GM20431 (cell line): ENCODE measurements around the gene LTBR.

ENCODE experiments used
- in situ Hi-C: fragments of 300-500 bp; cut with MseI, MboI; formaldehyde crosslinking; loops from one replicate; pipeline ENCODE4 v1.15.0; 2020; ENCODE audit warnings: low sequenced_read_pairs; ENCODE audit not compliant: unreplicated experiment

LTBR gene

DNA sequence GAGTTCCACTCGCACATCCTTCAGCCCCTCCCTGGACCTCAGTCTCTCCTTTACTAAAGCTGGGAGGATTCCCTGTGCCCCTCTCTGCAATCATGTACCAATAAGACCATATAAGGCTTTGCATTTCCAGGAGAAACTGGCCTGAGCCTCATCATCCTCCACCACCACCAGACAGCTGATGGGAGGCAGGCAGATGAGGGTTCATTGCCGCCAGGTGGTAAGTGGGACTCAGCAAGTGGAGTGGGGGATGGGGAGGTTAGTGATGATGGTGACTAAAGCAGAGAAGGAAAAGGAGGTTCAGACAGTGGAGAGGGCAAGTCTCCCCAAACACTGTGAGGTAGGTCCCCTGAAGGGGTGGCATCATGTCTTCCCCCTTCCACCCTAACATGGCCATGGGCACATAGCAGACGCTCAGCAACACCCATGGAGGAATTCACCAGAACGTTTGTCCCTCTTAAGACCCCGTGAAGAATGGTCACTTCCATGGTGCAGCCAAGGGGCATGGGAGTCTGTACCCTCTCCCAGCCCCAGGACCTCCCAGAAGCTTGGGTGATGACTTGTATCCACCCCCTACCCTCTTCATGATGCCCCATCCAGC is 37.6 kb upstream of the LTBR start:
- in situ Hi-C loops, result no loop called here

DNA sequence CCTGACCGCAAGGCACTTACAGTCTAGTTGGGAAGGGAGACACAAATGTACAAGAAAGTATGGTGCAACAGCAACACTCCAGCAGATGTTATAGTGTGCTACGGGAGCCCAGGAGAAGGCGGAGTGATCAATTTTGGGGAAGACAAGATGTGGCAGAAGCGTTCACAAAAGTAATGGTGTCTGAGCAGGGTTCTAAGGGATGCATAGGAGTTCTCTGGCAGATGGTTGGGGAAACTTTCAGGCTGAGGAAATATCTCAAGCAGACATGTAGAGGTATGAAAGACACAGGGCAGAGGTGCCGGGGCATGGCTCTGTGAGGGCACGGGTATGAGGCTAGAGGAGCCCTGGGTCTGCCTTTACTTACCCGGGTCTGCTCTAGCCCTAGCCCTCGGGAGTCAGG is 37.0 kb upstream of the LTBR start:
- in situ Hi-C loops, result no loop called here

DNA sequence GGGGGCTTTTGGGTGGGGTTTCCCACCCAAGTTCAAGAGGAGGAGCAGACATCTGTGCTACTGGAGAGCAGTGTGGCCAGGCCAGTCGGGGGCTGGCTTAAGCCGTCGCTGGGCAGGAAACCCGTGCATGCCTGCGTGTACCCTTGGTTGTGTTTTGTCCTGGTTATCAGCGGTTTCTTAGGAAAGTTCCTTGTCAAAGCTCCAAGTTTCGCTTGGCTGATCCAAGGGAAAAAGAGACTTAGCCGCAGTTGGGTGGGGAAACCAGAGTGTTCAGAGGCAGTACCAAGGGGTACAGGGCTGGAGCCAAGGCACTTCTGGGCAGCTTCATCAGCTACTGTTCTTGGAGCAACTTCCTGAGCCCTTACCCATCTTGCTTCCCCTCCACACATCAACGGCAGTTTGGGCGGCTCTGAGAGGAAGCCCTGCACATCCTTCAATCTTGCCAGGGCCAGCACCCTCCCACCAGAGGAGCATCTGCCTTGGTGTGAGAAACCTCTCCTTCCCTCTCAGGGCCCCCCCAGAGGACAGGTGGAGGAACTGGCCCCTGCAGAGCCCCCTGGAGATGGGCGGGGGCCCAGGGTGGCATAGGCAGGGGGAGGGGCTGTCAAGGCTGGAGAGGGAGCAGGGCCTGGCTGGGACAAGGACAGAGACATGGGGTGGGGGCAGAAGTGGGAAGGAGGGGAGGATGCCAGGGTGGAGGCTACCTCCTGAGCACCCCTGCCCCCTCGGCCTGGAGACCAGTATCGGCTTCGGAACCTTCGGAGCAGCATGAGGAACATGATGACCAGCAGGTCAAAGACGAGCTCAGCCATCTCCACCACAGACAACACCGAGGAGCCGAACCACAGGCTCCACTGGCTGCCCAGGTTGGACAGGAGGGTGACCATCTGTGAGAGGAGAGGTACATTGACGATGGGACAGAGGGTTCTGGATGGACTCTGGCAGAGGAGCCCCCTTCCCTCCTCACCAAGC is 36.3 kb upstream of the LTBR start:
- in situ Hi-C loops, result no loop called here

DNA sequence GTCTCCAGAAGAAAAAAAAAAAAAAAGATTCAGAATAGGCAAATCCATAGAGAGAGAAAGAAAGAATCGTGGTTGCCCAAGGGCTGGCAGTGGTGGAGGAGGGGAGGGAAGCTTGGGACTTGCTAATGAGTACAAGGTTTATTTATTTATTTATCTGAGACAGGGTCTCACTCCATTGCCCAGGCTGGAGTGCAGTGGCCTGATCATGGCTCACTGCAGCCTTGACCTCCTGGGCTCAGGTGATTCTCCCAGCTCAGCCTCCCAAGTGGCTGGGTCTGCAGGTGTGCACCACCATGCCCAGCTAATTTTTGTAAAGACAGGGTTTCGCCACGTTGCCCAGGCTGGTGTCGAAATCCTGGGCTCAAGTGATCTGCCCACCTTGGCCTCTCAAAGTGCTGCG is 32.3 kb upstream of the LTBR start:
- in situ Hi-C loops, result no loop called here

DNA sequence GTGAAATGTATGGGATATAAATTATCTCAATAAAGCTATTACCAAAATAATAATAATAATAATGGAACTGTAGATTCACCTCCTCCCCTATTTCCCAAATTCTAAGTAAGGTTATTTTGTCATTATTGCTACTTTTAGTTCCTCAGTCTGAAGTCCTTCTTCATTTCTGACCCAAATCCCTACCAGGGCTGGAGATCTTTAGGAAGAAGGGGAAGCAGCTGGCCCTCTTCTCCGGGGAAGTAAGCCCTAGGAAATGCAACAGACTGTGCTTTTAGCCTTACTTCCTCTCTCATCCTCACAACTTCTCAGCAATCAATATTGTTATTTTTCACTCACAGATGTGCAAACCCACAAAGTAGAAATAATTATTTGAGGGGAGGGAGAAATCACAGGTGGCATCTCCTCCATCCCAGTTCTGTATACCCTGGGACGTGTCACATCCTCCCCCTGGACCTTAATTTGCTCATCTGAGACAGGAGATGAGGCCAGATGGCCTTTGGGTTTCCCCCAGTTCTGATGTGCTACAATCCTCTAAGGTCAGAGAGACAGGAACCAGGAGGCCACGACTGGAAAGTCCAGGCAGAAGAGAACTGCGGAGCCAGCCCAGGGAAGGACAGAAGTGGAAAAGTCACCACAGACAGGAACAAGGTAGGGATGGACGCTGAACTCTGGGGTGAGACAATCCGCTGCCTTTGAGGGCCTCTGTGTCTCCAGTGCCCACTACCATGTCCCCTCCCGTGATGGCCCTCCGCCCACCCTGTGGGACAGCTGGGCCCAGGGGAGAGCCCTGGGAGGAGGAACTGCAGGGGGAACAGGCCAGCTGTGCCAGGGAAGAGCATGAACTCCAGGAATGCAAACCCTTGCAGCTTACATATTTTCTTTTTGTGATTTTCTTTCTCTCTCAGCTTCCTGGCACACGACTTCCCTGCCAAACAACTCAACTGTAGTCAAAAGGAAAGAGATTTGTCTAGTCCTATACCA is 31.5 kb upstream of the LTBR start:
- in situ Hi-C loops, result no loop called here

DNA sequence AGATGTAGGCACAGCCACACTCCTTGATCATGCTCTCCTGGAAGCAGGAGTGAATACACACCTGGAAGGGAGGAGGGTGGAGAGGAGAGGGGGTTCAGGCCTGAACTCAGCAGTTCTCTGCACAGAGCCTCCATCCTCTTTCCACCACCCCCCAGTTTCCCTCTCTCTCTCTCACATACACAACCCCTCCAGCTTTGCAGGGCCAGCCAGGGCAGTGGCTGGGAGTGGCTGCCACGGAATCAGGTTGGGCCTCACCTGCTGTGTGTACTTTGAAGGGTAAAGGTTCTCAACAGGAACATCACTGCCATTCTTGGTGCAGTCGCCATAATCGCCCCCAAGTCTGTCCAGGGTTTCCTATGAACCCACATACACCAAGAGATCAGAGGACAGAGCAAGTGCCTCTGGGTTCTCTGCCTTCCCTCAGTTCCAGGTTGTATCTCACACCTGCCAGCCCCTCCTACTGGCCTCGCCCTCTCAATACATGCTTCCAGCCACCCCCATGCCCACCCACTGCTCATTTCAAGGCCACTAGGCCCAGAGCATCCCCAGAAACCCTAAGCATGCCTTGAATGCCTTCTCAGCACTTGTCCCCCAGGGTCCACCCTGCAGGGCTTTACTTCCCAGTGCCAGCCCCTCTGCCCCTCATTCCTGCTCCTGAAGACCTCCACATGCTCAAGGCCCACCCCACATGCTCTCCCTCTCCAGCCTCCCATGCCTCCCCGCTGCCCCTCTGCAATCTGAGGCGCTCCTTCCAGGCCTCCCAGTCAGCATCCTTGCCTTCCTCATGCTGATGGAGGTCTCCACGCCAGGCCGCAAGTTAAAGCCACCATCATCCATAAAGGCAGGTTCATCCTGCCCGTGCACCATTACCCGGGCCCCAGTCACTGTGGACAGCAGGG is 29.2 kb upstream of the LTBR start:
- in situ Hi-C loops, result no loop called here

DNA sequence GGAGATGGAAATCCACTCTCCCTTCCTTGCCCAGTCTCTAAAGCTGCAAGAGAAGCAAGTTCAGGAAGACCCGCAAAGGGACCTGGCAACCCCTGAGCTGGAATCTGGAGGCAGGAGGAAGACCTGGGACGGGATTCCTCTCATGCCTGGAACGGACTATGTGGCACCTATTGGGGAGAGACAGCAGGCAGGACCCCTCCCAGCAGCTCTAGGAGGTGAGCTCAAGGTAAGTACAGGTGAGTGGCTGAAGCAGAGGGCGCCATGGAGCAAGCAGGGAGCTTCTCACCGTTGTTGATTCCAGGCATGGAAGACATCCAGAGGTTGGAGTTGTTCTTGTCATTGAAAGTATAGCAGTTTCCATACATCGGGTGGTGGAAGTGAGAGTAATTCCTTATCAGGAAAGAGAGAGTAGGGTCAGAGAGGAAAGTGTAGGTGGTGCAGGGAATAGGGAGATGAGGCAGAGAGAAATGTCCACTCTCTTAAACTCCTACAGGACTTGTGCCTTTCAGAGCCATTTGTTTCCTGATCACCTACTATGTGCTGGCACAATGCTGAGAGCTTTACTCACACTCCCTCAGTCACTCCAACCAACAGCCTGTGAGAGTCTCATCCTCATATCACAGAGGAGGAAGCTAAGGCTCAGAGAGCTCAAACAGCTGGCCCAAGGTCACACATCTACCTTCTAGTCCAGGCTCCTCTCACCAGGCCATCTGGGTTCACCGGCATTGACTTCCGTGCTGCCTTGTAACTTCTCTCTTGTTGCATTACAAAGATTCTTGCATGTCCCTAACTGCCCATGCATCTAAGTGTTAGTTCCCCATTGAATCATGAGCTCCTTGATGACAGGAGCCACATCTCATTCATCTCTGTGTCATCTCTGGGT is 28.2 kb upstream of the LTBR start:
- in situ Hi-C loops, result no loop called here

DNA sequence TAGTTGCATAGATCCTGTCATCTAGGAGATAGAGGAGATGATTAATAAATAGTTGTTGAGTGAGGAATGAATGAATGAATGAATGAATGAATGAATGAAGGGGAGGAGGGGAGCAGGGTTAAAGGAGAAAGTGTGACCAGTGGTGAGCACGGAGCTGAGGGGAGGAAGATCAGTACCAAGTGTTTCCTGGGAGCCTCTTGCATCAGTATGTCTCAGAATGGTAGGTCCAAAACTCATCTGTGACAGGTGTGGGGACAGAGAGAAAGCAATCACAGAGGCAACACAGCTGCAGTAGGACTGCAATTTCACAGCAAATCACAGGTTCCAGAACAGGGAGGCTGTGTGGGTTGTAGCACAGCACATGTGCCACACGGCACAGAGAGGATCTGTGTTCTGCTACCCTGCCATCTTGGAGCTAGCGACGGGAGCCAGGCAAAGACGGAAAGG is 27.6 kb upstream of the LTBR start:
- in situ Hi-C loops, result no loop called here

DNA sequence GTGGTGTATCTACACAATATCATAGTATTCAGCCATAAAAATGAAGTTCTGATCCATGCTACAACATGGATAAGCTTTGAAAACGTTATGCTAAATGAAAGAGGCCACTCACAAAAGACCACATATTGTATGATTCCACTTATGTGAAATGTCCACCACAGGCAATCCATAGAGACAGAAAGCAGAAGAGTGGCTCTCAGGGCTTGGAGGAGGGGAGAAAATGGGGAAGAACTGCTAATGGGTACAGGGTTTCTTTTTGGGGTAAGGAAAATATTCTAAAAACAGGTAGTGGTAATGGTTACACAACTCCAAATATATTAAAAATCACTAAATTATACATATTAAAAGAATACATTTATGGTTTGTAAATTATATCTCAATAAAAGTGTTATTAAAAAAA is 25.1 kb upstream of the LTBR start:
- in situ Hi-C loops, result no loop called here

DNA sequence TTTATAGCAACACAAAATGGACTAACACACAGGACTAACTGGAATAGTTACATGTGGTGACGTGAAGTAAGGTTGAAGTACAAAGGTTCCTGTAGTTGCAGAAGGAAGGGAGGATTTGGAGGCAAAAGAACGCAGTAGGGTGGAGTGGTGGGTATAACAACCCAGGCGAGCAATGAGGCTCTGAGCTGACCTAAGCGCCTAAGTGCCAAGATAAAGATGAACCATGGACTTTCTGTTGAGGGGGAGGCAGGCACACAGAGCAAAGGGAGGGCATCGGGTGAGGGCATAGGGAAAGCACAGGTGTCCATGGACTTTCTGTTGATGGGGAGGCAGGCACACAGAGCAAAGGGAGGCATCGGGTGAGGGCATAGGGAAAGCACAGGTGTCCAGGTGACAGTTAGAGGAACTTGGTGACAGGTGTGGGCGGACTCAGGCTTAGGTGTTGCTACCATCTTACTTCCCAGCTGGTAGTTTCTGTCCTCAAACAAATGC is 23.8 kb upstream of the LTBR start:
- in situ Hi-C loops, result no loop called here

DNA sequence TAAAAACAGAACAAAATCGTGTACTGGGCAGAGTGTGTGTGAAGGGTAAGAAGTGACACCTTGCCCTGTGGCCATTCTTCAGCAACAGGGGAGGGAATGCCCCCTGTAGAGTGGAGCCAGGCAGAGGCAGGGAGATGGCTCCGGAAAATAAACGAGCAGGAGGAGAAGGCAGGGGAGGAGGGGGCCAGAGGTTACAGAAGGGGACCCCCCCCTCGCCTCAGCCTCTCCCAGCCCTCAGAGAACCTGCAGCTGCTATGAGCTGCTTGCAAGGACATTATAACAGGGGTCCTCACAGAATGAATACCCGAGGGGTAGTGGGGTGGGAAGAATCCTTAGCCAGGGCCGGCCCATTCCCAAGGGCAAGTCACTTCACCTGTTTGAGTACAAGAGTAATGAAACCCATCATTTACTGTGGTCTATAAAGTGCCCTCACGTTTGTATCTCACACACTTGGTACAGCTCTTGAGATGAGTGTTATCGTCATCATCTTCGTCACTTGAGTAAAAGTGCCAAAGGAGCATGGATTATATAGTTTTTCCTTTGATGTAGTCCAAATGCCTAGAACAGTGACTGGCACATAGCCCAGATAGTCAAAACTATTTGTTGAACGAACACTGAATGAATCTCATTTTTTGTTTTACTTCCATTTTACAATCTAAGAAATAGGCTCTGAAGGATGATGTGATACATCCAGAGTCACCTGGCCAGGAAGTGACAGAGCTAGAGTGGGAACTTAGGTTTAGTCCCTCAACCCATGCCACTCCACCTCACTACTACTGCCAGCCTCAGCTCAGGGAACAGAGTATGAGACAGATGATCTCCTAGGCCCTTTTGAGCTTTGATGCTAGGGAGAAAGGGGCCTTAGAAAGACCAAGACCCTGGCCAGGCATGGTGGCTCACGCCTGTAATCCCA is 23.1 kb upstream of the LTBR start:
- in situ Hi-C loops, result no loop called here

DNA sequence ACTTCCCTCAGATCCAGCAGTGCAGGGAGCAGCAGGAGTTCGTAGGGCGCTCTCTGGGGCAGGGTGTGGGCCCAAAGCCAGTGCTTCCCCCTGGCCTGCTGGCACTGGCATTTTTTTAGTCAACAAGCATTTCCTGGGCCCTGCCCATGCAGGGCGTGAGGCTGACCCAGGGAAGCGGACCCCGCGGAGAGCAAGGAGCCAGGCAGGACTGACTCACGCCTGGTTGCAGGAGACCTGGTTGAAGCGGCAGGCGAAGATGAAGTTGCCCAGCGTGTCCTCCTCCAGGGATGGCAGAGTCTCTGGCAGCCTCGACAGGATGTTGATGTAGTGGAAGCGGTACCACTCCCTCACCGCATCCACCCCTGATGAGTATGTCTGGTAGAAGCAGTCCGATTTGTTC is 22.1 kb upstream of the LTBR start:
- in situ Hi-C loops, result no loop called here

DNA sequence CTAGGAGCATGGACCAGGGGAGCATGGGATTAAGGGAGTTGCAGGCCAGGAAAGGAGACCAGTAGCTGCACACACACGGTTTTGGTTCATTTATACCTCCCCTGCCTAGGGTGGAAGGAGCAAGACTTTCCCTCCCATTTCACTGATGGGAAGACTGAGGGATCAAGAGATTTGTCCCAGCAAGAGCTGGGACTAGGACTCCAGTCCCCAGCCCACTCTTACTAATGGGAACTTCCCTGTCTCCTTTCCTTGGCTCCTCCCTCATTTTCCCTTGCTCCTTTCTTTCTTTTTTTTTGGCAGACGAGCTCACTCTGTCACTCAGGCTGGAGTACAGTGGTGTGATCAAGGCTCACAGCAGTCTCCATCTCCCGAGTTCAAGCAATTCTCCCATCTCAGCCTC is 21.6 kb upstream of the LTBR start:
- in situ Hi-C loops, result no loop called here

DNA sequence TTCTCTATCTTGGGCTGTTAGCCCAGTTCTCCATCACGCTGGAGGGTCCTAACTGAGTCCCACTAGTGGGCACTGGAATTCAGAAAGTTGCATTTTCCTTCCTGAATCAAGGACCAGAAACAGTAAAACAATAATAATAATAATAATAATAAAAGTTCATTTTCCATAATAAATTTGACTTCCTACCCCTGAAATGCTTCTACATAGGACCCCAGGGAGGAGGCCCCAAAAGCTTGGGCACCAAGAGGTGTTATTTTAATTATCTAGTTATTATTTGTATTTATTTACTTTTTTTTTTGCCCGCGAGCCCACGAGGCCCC is 21.0 kb upstream of the LTBR start:
- in situ Hi-C loops, result no loop called here

DNA sequence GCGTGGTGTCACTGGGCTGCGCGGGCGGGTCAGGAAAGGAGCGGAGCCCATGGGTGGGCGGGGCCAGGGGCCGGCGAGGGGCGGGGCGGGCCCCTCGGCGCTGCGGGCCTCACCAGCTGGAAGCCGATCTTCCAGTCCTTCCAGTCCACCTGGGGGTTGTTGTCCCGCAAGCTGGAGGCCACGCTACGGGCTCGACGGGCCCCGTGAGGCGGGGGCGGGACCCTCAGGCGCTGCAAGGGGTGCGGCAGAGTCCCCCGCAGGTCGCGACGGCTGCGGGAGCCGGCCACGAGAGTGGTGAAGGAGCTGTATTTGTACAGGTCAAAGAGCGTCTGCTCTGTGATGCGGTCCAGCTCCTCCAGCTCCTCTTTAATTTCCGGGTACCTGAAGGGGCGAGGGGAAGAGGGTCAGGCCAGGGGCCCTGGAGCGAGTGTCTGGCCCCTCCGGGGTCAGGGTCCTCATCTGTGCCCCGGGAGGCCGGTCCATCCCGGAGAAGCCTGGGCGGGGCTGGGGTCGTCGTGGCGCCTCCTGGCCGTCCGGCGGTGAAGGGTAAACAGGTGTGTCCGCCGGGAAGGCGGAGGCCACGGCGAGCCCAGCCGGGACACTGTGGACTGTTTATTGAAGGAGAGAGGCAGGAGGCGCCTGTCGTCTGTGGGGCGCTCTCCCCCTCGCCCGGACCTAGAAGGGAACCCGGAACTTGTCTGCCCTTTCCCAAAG is 20.5 kb upstream of the LTBR start:
- in situ Hi-C loops, result no loop called here

DNA sequence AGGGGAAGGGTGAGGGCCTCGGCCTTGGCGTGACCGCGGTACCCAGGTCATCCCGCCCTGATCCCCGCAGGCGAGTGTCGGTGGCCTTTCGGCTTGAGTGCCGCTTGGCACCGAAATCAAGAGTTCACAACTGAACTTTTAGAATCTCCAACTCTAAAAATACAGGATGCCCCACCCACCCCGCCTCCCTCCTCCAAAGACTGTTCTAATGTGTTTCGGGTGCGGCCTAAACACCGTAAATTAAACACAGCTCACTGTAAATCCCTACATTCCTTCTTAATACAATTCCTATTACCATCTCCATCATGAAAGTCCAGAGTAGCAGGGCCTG is 20.0 kb upstream of the LTBR start:
- in situ Hi-C loops, result no loop called here
